Measurements from ENCODE around the gene SLC45A3.

DNA sequence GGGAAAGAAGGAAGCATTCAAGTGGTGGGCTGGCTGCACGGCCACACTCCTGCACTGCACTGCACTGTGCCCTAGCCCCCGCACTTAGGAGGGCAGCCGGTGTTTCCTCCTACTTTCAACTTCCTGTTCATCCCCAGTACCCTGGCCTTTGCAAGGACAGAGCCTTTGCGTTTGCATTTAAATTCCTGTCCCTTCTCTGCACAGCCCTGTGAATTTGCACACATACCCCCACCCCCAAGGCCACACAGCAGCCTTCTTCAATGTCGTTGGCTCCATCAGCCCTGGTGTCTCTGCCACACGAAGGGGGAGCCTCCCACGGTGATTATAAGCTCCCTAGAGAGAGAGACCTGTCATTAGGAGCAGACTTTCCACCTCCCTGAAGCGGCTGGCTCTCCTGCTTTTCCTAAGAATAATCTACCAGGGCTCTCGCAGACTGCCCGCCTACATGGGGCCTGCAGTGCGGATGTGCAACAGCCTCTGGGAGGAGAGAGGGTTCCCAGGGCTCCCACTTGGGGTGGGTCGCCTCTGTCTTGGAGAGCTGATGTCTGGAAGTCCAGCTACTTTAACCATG is 13.2 kb upstream of the SLC45A3 start:
- TF ChIP-seq, protein P1, sequence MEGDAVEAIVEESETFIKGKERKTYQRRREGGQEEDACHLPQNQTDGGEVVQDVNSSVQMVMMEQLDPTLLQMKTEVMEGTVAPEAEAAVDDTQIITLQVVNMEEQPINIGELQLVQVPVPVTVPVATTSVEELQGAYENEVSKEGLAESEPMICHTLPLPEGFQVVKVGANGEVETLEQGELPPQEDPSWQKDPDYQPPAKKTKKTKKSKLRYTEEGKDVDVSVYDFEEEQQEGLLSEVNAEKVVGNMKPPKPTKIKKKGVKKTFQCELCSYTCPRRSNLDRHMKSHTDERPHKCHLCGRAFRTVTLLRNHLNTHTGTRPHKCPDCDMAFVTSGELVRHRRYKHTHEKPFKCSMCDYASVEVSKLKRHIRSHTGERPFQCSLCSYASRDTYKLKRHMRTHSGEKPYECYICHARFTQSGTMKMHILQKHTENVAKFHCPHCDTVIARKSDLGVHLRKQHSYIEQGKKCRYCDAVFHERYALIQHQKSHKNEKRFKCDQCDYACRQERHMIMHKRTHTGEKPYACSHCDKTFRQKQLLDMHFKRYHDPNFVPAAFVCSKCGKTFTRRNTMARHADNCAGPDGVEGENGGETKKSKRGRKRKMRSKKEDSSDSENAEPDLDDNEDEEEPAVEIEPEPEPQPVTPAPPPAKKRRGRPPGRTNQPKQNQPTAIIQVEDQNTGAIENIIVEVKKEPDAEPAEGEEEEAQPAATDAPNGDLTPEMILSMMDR (IDR thresholded peaks at IDR 0.05 in 4 of 5, conservative IDR thresholded peaks at IDR 0.05 in 1 of 5), result no peak
- no peak for TF ChIP-seq POLR2A (IDR thresholded peaks at IDR 0.05)
